Bronchial epithelial cell (primary cell): ENCODE measurements around the gene PTPRF. TPM values are rescaled to one million over a fixed set of nuclear protein-coding genes. Genes with fewer than 3 reads are reported as not detected.

ENCODE experiments used
- DNase-seq: peaks from one replicate; pipeline ENCODE4 v3.0.0-alpha.2; 2010; ENCODE audit warnings: low read depth
- FAIRE-seq: peaks from 2 replicates; lab custom pipeline; 2011; peaks lifted over from hg19 to GRCh38; lab: Jason Lieb, UNC
- H3K27me3 ChIP-seq: 2 replicates; pipeline ENCODE4 v1.5.1; 2011; ENCODE audit warnings: low read length; ENCODE audit not compliant: control insufficient read depth, insufficient read depth
- H3K36me3 ChIP-seq: 2 replicates; pipeline ENCODE4 v1.5.1; 2011; ENCODE audit warnings: low read length; ENCODE audit not compliant: control insufficient read depth, insufficient read depth
- H3K4me3 ChIP-seq: 2 replicates; pipeline ENCODE4 v1.5.1; 2011; ENCODE audit warnings: mild to moderate bottlenecking, low read depth, low read length, control low read depth
- total RNA-seq: library from RNA; depleted of rRNA; stranded (reverse); fragments of >200 nt; gene quantifications from 2 replicates; pipeline ENCODE4 v1.2.1, GENCODE V29; 2014
- TF ChIP-seq, protein P1 (sequence below): IDR thresholded peaks from 2 replicates; pipeline ENCODE4 v1.5.1; 2011; ENCODE audit warnings: mild to moderate bottlenecking, moderate library complexity, low read length, control low read depth, inconsistent platforms; ENCODE audit not compliant: insufficient read depth, severe bottlenecking

The PTPRF gene
- total RNA-seq, 1 donor from 2014 or later, result 127 TPM

DNA sequence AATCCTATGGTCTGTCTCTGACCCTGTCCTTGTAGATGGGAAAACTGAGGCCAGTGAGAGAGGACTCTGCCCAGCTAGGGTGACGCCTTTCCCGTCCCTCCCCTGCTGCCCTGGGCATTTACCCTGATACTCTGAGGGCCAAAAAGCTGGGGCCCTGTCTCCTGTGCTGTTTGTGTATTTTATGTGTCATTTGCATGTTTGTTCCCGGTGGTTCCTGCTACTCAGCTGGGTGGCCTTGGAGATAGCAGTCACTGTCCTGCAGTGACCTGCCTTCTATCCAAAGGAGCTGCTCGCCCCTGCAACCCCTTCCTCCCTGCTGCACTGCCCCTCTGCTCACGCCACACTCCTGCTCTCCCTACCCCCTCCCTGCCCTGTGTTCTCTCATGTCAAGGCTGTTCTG, 78.1 kb downstream of the PTPRF start:
- TF ChIP-seq, protein P1, sequence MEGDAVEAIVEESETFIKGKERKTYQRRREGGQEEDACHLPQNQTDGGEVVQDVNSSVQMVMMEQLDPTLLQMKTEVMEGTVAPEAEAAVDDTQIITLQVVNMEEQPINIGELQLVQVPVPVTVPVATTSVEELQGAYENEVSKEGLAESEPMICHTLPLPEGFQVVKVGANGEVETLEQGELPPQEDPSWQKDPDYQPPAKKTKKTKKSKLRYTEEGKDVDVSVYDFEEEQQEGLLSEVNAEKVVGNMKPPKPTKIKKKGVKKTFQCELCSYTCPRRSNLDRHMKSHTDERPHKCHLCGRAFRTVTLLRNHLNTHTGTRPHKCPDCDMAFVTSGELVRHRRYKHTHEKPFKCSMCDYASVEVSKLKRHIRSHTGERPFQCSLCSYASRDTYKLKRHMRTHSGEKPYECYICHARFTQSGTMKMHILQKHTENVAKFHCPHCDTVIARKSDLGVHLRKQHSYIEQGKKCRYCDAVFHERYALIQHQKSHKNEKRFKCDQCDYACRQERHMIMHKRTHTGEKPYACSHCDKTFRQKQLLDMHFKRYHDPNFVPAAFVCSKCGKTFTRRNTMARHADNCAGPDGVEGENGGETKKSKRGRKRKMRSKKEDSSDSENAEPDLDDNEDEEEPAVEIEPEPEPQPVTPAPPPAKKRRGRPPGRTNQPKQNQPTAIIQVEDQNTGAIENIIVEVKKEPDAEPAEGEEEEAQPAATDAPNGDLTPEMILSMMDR, result no peak
- H3K4me3 ChIP-seq, result no peak overlapping the region
- DNase-seq (no peak), FAIRE-seq (no peak)
- peaks cover 69% of the 10 kb centered on the region for H3K36me3 ChIP-seq
- no peaks in the 10 kb centered on the region for H3K27me3 ChIP-seq

DNA sequence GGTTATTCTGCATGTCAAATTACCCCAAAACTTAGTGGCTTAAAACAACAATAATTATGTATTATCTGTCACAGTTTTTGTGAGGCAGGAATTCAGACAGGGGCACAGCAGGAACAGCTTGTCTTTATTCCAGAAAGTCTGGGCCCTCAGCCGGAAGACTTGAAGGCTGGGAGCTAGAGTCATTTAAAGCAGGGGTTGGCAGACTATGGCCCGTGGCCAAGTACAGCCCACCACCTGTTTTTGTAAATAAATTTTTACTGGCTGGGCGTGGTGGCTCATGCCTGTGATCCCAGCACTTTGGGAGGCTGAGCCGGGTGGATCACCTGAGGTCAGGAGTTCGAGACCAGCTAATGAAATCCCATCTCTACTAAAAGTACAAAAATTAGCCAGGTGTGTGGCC, 79.7 kb downstream of the PTPRF start:
- TF ChIP-seq, protein P1, result no peak
- DNase-seq, result no peak
- Histone ChIP-seq H3K36me3 (peaks cover 68% of the 10 kb centered on the region), H3K27me3 (no peaks in the 10 kb centered on the region), H3K4me3 (no peak overlapping the region)
- no peak for FAIRE-seq

DNA sequence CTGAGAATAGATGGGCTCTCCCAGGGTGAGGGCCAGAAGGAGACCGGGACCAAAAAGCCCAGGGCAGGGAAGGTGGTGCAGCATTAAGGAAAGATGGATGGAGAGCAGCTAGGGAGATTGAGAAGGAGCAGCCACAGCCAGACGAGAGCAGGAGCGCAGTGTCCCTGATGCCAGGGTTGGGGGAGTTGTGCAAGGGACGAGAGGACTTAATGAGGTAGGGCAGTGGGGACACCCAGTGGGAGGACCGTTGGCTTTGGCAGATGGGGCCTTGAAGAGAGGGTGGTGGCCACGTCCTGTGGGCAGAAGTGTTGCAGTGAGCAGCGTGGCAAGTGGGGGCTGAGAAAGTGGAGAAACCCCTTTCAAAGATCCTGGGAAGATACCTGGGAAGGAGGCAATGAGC, 81.3 kb downstream of the PTPRF start:
- FAIRE-seq (no peak), DNase-seq (no peak)
- TF ChIP-seq, protein P1, result no peak
- Histone ChIP-seq H3K27me3 (no peaks in the 10 kb centered on the region), H3K36me3 (peaks cover 67% of the 10 kb centered on the region), H3K4me3 (no peak overlapping the region)

DNA sequence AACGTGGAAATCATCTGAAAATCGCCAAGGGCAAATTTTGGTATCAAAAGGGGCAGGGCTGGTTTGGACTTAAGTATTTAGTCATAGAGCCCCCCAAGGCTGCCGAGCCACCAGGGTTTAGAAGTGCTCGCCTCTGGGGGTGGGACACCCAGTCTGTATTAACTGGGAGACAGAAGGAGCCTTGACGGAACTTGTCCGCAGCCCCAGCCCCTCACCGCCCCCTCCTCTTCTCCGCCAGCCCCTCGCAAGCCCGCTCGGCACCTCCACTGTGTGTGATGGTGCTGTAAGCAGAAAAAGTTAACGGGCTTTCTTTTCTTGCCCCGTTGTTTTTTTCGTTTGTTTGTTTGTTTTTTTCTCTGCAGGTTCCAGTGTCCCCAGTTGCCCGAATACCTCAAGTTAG, 81.7 kb downstream of the PTPRF start:
- H3K4me3 ChIP-seq, result no peak overlapping the region
- H3K36me3 ChIP-seq, result peaks cover 67% of the 10 kb centered on the region
- no peaks in the 10 kb centered on the region for H3K27me3 ChIP-seq
- FAIRE-seq, result no peak
- TF ChIP-seq, protein P1, result no peak
- DNase-seq, result no peak

DNA sequence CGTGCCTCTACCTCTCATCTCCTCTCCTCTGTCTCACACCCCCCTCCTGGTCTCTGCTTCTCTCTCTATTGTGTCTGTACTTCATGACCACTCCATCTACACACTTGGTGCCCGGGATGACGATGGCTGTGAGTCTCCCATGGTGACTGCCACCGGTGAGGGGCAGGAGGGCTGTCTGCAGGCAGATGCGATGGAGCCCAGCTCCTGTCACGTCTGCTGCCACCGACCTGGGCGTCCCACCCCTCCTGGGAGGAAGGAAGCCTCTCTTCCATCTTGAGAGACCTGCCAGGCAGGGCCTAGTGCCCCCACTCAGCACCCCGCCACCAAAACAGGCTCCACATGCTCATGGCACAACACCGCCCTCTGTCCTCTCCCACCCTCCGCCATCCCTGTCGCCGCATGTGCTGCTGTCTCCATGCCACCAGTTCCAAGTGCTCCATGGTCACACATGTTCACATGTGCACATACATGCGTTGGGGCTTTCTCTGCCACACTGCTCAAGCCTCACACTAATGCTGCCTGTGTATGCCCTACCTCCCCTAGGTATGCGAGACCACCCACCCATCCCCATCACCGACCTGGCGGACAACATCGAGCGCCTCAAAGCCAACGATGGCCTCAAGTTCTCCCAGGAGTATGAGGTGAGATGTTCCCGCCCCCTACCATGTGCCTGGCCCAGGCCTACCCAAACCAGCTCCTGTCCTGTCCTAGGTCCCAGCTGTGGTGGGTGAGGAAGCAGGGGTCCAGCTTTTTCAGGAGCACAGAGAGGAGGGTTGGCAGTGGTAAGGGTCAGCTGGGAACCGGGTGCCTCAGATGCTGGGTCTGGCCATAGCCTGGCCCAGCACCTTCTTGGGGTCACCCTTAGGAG, 82.6 kb downstream of the PTPRF start:
- Histone ChIP-seq H3K4me3 (no peak overlapping the region), H3K27me3 (no peaks in the 10 kb centered on the region), H3K36me3 (peaks cover 65% of the 10 kb centered on the region)
- FAIRE-seq (no peak), DNase-seq (no peak)
- TF ChIP-seq, protein P1, result no peak
